CD14-positive monocyte (primary cell): ENCODE data around the gene BACH2. TPM values are rescaled to one million over a fixed set of nuclear protein-coding genes. Genes with fewer than 3 reads are reported as not detected.

ENCODE experiments used
- DNase-seq, 3 donors: peaks; one replicate each; pipeline ENCODE4 v3.0.0-alpha.2; 2011 to 2022
- H2AFZ ChIP-seq: 2 replicates; pipeline ENCODE4 v1.6.0; 2012; ENCODE audit warnings: mild to moderate bottlenecking, low read depth, low read length, inconsistent platforms; ENCODE audit not compliant: insufficient read depth, poor library complexity, severe bottlenecking
- H3K27ac ChIP-seq, 2 donors: 1 replicate in 1 of 2; 2 replicates in 1 of 2; pipeline ENCODE4 v1.5.1; 2012 to 2013; ENCODE audit warnings: low read length in 2 of 2, control low read depth in 1 of 2, inconsistent platforms in 1 of 2, low read depth in 1 of 2, mild to moderate bottlenecking in 1 of 2
- H3K27me3 ChIP-seq, 2 donors: one replicate each; pipeline versions ENCODE4 v1.6.0 to v1.6.1; 2011 to 2013; ENCODE audit warnings: low read length in 2 of 2; ENCODE audit not compliant: control insufficient read depth in 2 of 2, insufficient read depth in 2 of 2
- H3K36me3 ChIP-seq, 2 donors: replicated peaks in 1 of 2; 1 replicate in 1 of 2; 2 replicates in 1 of 2; pipeline versions ENCODE4 v1.5.1 to v1.6.1; 2012 to 2013; ENCODE audit warnings: low read length in 2 of 2, control low read depth in 1 of 2, inconsistent platforms in 1 of 2, mild to moderate bottlenecking in 1 of 2; ENCODE audit not compliant: insufficient read depth in 2 of 2, control insufficient read depth in 1 of 2
- H3K4me1 ChIP-seq, 2 donors: 1 replicate in 1 of 2; 2 replicates in 1 of 2; pipeline versions ENCODE4 v1.5.1 to v1.6.1; 2012 to 2013; ENCODE audit warnings: low read length in 2 of 2, control low read depth in 1 of 2, inconsistent platforms in 1 of 2, mild to moderate bottlenecking in 1 of 2, moderate library complexity in 1 of 2; ENCODE audit not compliant: insufficient read depth in 2 of 2, control insufficient read depth in 1 of 2
- H3K4me2 ChIP-seq: replicated peaks from 2 replicates; pipeline ENCODE3; 2012; ENCODE audit warnings: low read length, moderate library complexity, mild to moderate bottlenecking; ENCODE audit not compliant: poor library complexity, severe bottlenecking; ENCODE audit errors: extremely low read depth
- H3K4me3 ChIP-seq, 3 experiments: fragments of 200-600 bp in 1 of 3; sonication (generic) in 1 of 3; replicated peaks in 1 of 3; 1 replicate in 2 of 3; 2 replicates in 1 of 3; pipeline ENCODE4 v1.5.1; 2011 to 2013; ENCODE audit warnings: low read length in 3 of 3, mild to moderate bottlenecking in 3 of 3, control low read depth in 2 of 3, low read depth in 2 of 3, inconsistent platforms in 1 of 3, moderate library complexity in 1 of 3
- H3K79me2 ChIP-seq: 2 replicates; pipeline ENCODE4 v1.6.0; 2012; ENCODE audit warnings: mild to moderate bottlenecking, control low read depth, inconsistent platforms, low read length, moderate library complexity; ENCODE audit not compliant: insufficient read depth
- H3K9ac ChIP-seq: 2 replicates; pipeline ENCODE4 v1.6.0; 2017; ENCODE audit warnings: low read length, mild to moderate bottlenecking; ENCODE audit not compliant: insufficient read depth, poor library complexity, severe bottlenecking
- H3K9me3 ChIP-seq, 2 donors: replicated peaks in 1 of 2; 1 replicate in 1 of 2; 2 replicates in 1 of 2; pipeline versions ENCODE4 v1.5.1 to v1.6.1; 2012 to 2013; ENCODE audit warnings: low read length in 2 of 2, control low read depth in 1 of 2; ENCODE audit not compliant: control insufficient read depth in 1 of 2, insufficient read depth in 1 of 2
- H4K20me1 ChIP-seq: 2 replicates; pipeline ENCODE4 v1.6.0; 2012; ENCODE audit warnings: mild to moderate bottlenecking, low read length, control low read depth, moderate library complexity; ENCODE audit not compliant: insufficient read depth
- H3K27ac Mint-ChIP-seq, 7 donors: one replicate each; pipeline ENCODE4 v1.8.0; 2020; ENCODE audit warnings: mild to moderate bottlenecking in 7 of 7, mixed read lengths in 7 of 7, moderate library complexity in 6 of 7, inconsistent platforms in 2 of 7
- H3K27me3 Mint-ChIP-seq, 3 donors: one replicate each; pipeline ENCODE4 v1.8.0; 2021 to 2022; ENCODE audit warnings: low read depth in 3 of 3, mild to moderate bottlenecking in 3 of 3, mixed read lengths in 3 of 3, moderate library complexity in 3 of 3, inconsistent platforms in 1 of 3
- H3K36me3 Mint-ChIP-seq, 2 donors: one replicate each; pipeline ENCODE4 v1.8.0; 2020; ENCODE audit warnings: mixed read lengths in 2 of 2, inconsistent platforms in 1 of 2, mild to moderate bottlenecking in 1 of 2
- H3K4me1 Mint-ChIP-seq: one replicate; pipeline ENCODE4 v1.8.0; 2020; ENCODE audit warnings: mild to moderate bottlenecking, mixed read lengths
- H3K4me3 Mint-ChIP-seq, 2 donors: one replicate each; pipeline ENCODE4 v1.8.0; 2020; ENCODE audit warnings: mild to moderate bottlenecking in 2 of 2, mixed read lengths in 2 of 2, moderate library complexity in 1 of 2
- H3K9me3 Mint-ChIP-seq, 7 donors: one replicate each; pipeline ENCODE4 v1.8.0; 2020 to 2022; ENCODE audit warnings: mixed read lengths in 7 of 7, mild to moderate bottlenecking in 6 of 7, moderate library complexity in 6 of 7, inconsistent platforms in 2 of 7
- WGBS: methylation state at CpG from one replicate; pipeline ENCODE4 v1.1.5; 2013; ENCODE audit warnings: missing lambda C conversion rate; ENCODE audit not compliant: insufficient coverage; 5-methylcytosine and 5-hydroxymethylcytosine counted together
- intact Hi-C, 2 donors: fragments of 100-400 bp; cut with micrococcal nuclease; formaldehyde crosslinking; loops; one replicate each; pipeline versions ENCODE4 v1.15.0 to v1.15.1; 2023
- polyA plus RNA-seq, 3 donors: library from polyadenylated mRNA; depleted of rRNA in 1 of 3; unstranded in 2 of 3; stranded (reverse) in 1 of 3; fragments of 300-500 nt in 2 of 3; fragments of >200 nt in 1 of 3; fragmentation: Illumina TruSeq in 2 of 3; gene quantifications; 1 replicate in 2 of 3; 2 replicates in 1 of 3; pipeline ENCODE4 v1.2.3, GENCODE V29; 2012 to 2021
- TF ChIP-seq, protein P1 (sequence below): fragments of 200-600 bp; IDR thresholded peaks from one replicate; pipeline ENCODE4 v1.8.0; 2022; ENCODE audit warnings: antibody characterized with exemption, mild to moderate bottlenecking

The BACH2 gene
- polyA plus RNA-seq, 3 donors = 0.04 to 0.09 (median 0.05) TPM

DNA sequence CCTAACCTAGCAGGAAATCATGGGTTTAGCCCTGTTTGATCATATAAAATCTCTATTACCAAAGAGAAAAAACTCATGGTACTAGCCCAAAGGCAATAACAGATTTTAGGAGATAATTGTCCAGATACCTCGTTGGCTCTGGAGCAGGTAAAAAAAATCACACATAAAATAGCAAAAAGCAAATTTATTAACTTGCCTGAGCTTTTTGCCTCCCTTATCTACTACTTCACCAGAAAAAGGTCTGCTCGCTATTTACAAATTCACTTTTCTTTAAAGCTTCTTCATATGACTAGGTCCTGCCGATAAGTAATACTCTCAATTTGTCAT is 320.0 kb downstream of the BACH2 start:
- no peaks in the 10 kb centered on the region for H3K27me3 Mint-ChIP-seq
- H3K4me3 Mint-ChIP-seq = no peak overlapping the region
- Histone ChIP-seq H3K9ac (no peak overlapping the region), H3K27me3 (no peaks in the 10 kb centered on the region), H3K4me3 (no peak overlapping the region), H3K79me2 (no peaks in the 10 kb centered on the region), H3K4me2 (no peak overlapping the region), H3K36me3 (no peaks in the 10 kb centered on the region), H2AFZ (no peak overlapping the region), H4K20me1 (no peaks in the 10 kb centered on the region), H3K9me3 (no peaks in the 10 kb centered on the region), H3K27ac (no peak overlapping the region), H3K4me1 (no peaks in the 10 kb centered on the region)
- H3K9me3 Mint-ChIP-seq = no peaks in the 10 kb centered on the region
- H3K4me1 Mint-ChIP-seq = no peaks in the 10 kb centered on the region
- H3K36me3 Mint-ChIP-seq = no peaks in the 10 kb centered on the region
- WGBS = no CpG with 5 or more reads among the region's 3 CpGs
- no peak for DNase-seq
- TF ChIP-seq, protein P1, sequence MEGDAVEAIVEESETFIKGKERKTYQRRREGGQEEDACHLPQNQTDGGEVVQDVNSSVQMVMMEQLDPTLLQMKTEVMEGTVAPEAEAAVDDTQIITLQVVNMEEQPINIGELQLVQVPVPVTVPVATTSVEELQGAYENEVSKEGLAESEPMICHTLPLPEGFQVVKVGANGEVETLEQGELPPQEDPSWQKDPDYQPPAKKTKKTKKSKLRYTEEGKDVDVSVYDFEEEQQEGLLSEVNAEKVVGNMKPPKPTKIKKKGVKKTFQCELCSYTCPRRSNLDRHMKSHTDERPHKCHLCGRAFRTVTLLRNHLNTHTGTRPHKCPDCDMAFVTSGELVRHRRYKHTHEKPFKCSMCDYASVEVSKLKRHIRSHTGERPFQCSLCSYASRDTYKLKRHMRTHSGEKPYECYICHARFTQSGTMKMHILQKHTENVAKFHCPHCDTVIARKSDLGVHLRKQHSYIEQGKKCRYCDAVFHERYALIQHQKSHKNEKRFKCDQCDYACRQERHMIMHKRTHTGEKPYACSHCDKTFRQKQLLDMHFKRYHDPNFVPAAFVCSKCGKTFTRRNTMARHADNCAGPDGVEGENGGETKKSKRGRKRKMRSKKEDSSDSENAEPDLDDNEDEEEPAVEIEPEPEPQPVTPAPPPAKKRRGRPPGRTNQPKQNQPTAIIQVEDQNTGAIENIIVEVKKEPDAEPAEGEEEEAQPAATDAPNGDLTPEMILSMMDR = no peak
- H3K27ac Mint-ChIP-seq = no peak overlapping the region
- intact Hi-C loops = no loop called here

DNA sequence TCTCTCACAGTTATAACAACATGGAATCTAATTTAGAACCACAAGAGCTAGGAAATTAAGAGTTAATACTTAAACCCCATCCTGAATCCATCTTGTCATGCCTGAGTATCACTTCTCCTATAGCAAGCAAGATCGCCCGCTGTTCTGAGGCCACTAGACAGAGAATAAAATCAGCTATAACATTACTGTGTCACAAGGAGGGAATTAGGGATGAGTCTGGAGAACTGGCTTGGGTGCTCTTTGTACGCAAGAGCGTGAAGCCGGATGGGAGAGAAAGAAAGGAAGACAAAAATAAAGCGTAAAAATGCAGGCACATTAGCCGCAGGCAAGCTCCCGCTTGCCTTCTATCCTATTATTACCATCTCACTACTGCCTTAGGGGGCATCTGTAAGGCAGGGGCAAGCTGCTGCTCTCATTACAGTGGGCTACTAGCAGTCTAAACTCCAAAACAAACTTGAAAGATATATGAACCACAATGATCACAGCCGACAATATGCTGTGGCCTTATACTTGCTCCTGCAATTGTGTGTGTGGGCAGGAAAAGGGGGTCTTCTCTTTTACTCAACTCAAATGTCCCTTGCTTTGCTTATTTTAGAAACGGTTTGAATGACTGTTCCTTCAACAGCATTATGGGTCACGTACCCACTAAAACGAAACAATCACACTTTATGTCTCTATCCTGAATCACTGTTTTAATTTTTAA is 320.5 kb downstream of the BACH2 start:
- no peak overlapping the region for H2AFZ ChIP-seq
- no peaks in the 10 kb centered on the region for H3K4me1 ChIP-seq
- no peaks in the 10 kb centered on the region for H3K36me3 ChIP-seq
- no peak overlapping the region for H3K4me3 ChIP-seq
- 99% methylated on average over 5 of the region's 12 CpGs for WGBS
- H3K4me3 Mint-ChIP-seq = no peak overlapping the region
- no peaks in the 10 kb centered on the region for H3K27me3 Mint-ChIP-seq
- no peaks in the 10 kb centered on the region for H3K4me1 Mint-ChIP-seq
- no peak overlapping the region for H3K27ac ChIP-seq
- no peaks in the 10 kb centered on the region for H4K20me1 ChIP-seq
- H3K9ac ChIP-seq = no peak overlapping the region
- TF ChIP-seq, protein P1 = no peak
- H3K36me3 Mint-ChIP-seq = no peaks in the 10 kb centered on the region
- H3K9me3 Mint-ChIP-seq = no peaks in the 10 kb centered on the region
- no peaks in the 10 kb centered on the region for H3K9me3 ChIP-seq
- no peaks in the 10 kb centered on the region for H3K27me3 ChIP-seq
- H3K4me2 ChIP-seq = no peak overlapping the region
- H3K79me2 ChIP-seq = no peaks in the 10 kb centered on the region
- intact Hi-C loops = no loop called here
- no peak overlapping the region for H3K27ac Mint-ChIP-seq
- no peak for DNase-seq
